H1 (cell line): ENCODE measurements around the gene SPHKAP. TPM values are rescaled to one million over a fixed set of nuclear protein-coding genes. Genes with fewer than 3 reads are reported as not detected.

Experiments used
- CTCF ChIA-PET: fragments of 300-600 bp; sonication (Branson Sonifier 250); formaldehyde crosslinking; loops from one replicate; lab custom pipeline; 2021; ENCODE audit not compliant: partially characterized antibody; lab: Charles Lee
- POLR2A ChIA-PET: fragments of 300-600 bp; sonication (Branson Sonifier 250); formaldehyde crosslinking; loops from one replicate; lab custom pipeline; 2021; ENCODE audit warnings: inconsistent platforms; ENCODE audit not compliant: partially characterized antibody; lab: Charles Lee
- DNase-seq, 2 experiments: peaks; one replicate each; pipeline versions ENCODE4 v3.0.0 to v3.0.0-alpha.2; 2010 to 2022; ENCODE audit warnings: low spot score in 2 of 2, low read depth in 1 of 2, mixed read lengths in 1 of 2
- FAIRE-seq: peaks from 2 replicates; lab custom pipeline; 2011; peaks lifted over from hg19 to GRCh38; lab: Jason Lieb, UNC
- H2AFZ ChIP-seq: 2 replicates; pipeline ENCODE4 v1.8.1; 2012; ENCODE audit warnings: low read length, inconsistent platforms
- H2AK5ac ChIP-seq: 2 replicates; pipeline ENCODE4 v1.6.1; 2013; ENCODE audit warnings: low read depth, low read length
- H2BK120ac ChIP-seq: replicated peaks from 2 replicates; pipeline ENCODE3; 2013; ENCODE audit warnings: low read depth, low read length, inconsistent platforms
- H2BK12ac ChIP-seq: 2 replicates; pipeline ENCODE4 v1.6.1; 2013; ENCODE audit warnings: low read depth, low read length
- H2BK15ac ChIP-seq: 2 replicates; pipeline ENCODE4 v1.6.1; 2013; ENCODE audit warnings: low read length
- H2BK20ac ChIP-seq: 2 replicates; pipeline ENCODE4 v1.6.1; 2013; ENCODE audit warnings: low read length
- H2BK5ac ChIP-seq: 2 replicates; pipeline ENCODE4 v1.6.1; 2013; ENCODE audit warnings: low read depth, low read length
- H3K14ac ChIP-seq: 2 replicates; pipeline ENCODE4 v1.6.1; 2013; ENCODE audit warnings: inconsistent platforms; ENCODE audit not compliant: insufficient read length
- H3K18ac ChIP-seq: 2 replicates; pipeline ENCODE4 v1.6.1; 2013; ENCODE audit warnings: low read length; ENCODE audit errors: extremely low read depth
- H3K23ac ChIP-seq: 2 replicates; pipeline ENCODE4 v1.6.1; 2013; ENCODE audit warnings: inconsistent platforms; ENCODE audit not compliant: insufficient read length
- H3K23me2 ChIP-seq: 2 replicates; pipeline ENCODE4 v1.6.1; 2013; ENCODE audit warnings: low read depth, low read length
- H3K27ac ChIP-seq: 2 replicates; pipeline ENCODE4 v1.6.1; 2011; ENCODE audit warnings: low read depth, low read length, inconsistent platforms
- H3K27me3 ChIP-seq, 4 experiments: replicated peaks in 1 of 4; 1 replicate in 1 of 4; 2 replicates in 3 of 4; pipeline versions ENCODE4 v1.6.1 to v1.8.1; 2011 to 2013; ENCODE audit warnings: low read length in 3 of 4, mild to moderate bottlenecking in 3 of 4, inconsistent platforms in 2 of 4, mixed read lengths in 2 of 4, moderate library complexity in 1 of 4; ENCODE audit not compliant: control insufficient read depth in 3 of 4, insufficient read depth in 3 of 4; ENCODE audit errors: extremely low read depth in 1 of 4
- H3K36me3 ChIP-seq, 4 experiments: 2 replicates each; pipeline versions ENCODE4 v1.6.1 to v1.8.1; 2011 to 2013; ENCODE audit warnings: mild to moderate bottlenecking in 4 of 4, low read length in 3 of 4, moderate library complexity in 2 of 4, control low read depth in 1 of 4, inconsistent platforms in 1 of 4; ENCODE audit not compliant: insufficient read depth in 4 of 4, control insufficient read depth in 2 of 4
- H3K4ac ChIP-seq: replicated peaks from 2 replicates; pipeline ENCODE3; 2013; ENCODE audit warnings: low read length, low read depth, mixed read lengths, inconsistent platforms; ENCODE audit not compliant: insufficient read length
- H3K4me1 ChIP-seq, 4 experiments: replicated peaks in 1 of 4; 1 replicate in 1 of 4; 2 replicates in 3 of 4; pipeline versions ENCODE4 v1.6.1 to v1.8.1; 2011 to 2013; ENCODE audit warnings: low read length in 3 of 4, inconsistent platforms in 2 of 4, mixed read lengths in 1 of 4; ENCODE audit not compliant: insufficient read depth in 4 of 4, control insufficient read depth in 3 of 4
- H3K4me2 ChIP-seq, 2 experiments: 2 replicates each; pipeline versions ENCODE4 v1.6.1 to v1.8.1; 2011 to 2013; ENCODE audit warnings: low read depth in 2 of 2, low read length in 2 of 2, control low read depth in 1 of 2, inconsistent platforms in 1 of 2, mild to moderate bottlenecking in 1 of 2; ENCODE audit not compliant: insufficient read depth in 1 of 2
- H3K4me3 ChIP-seq, 4 experiments: fragments of 200-600, 300-600 bp in 1 of 4; sonication (generic), shearing (Covaris generic), sonication (Bioruptor Twin) in 1 of 4; 2 replicates each; pipeline versions ENCODE4 v1.5.1 to v1.8.1; 2011 to 2016; ENCODE audit warnings: low read length in 4 of 4, low read depth in 3 of 4, control low read depth in 2 of 4, inconsistent platforms in 2 of 4, mild to moderate bottlenecking in 2 of 4, mixed read lengths in 1 of 4, moderate library complexity in 1 of 4; ENCODE audit not compliant: insufficient read depth in 2 of 4; ENCODE audit errors: extremely low read depth in 1 of 4
- H3K56ac ChIP-seq: replicated peaks from 2 replicates; pipeline ENCODE3; 2013; ENCODE audit warnings: low read depth, mild to moderate bottlenecking, mixed read lengths, low read length, inconsistent platforms; ENCODE audit not compliant: insufficient read length
- H3K79me1 ChIP-seq: 2 replicates; pipeline ENCODE4 v1.6.1; 2013; ENCODE audit warnings: low read depth, low read length, control low read depth
- H3K79me2 ChIP-seq, 2 experiments: 2 replicates each; pipeline versions ENCODE4 v1.6.1 to v1.8.1; 2012 to 2013; ENCODE audit warnings: low read length in 2 of 2, mild to moderate bottlenecking in 2 of 2, inconsistent platforms in 1 of 2; ENCODE audit not compliant: insufficient read depth in 2 of 2, control insufficient read depth in 1 of 2
- H3K9ac ChIP-seq, 4 experiments: replicated peaks in 1 of 4; 1 replicate in 1 of 4; 2 replicates in 3 of 4; pipeline versions ENCODE4 v1.6.1 to v1.8.1; 2011 to 2013; ENCODE audit warnings: low read depth in 3 of 4, low read length in 3 of 4, control low read depth in 2 of 4, mild to moderate bottlenecking in 2 of 4, moderate library complexity in 2 of 4, inconsistent platforms in 1 of 4; ENCODE audit errors: extremely low read depth in 1 of 4
- H3K9me3 ChIP-seq, 2 experiments: 2 replicates each; pipeline versions ENCODE4 v1.6.1 to v1.8.1; 2012 to 2013; ENCODE audit warnings: mild to moderate bottlenecking in 2 of 2, moderate library complexity in 2 of 2, control low read depth in 1 of 2, inconsistent platforms in 1 of 2, low read depth in 1 of 2, low read length in 1 of 2, mixed read lengths in 1 of 2; ENCODE audit not compliant: insufficient read depth in 2 of 2
- H4K20me1 ChIP-seq, 2 experiments: replicated peaks in 1 of 2; 2 replicates each; pipeline versions ENCODE3 to v1.8.1; 2011 to 2013; ENCODE audit warnings: inconsistent platforms in 2 of 2, low read length in 2 of 2, mild to moderate bottlenecking in 1 of 2; ENCODE audit not compliant: insufficient read depth in 2 of 2, control insufficient read depth in 1 of 2
- H4K5ac ChIP-seq: 2 replicates; pipeline ENCODE4 v1.6.1; 2013; ENCODE audit warnings: low read length, low read depth, mixed read lengths, inconsistent platforms; ENCODE audit not compliant: insufficient read length
- H4K8ac ChIP-seq: 2 replicates; pipeline ENCODE4 v1.8.0; 2013; ENCODE audit warnings: mild to moderate bottlenecking, moderate library complexity, low read length, inconsistent platforms; ENCODE audit not compliant: insufficient read depth; ENCODE audit errors: extremely low read depth
- H4K91ac ChIP-seq: replicated peaks from 2 replicates; pipeline ENCODE3; 2013; ENCODE audit warnings: low read length, mixed read lengths, inconsistent platforms; ENCODE audit not compliant: insufficient read length
- CBX8 ChIP-seq: fragments of 300-800, 300-1000 bp; sonication (generic); IDR thresholded peaks from 2 replicates; pipeline ENCODE4 v1.7.1; 2016; ENCODE audit warnings: low read depth, low read length, borderline replicate concordance
- JUND ChIP-seq: IDR thresholded peaks from 2 replicates; pipeline ENCODE4 v1.6.1; 2011; ENCODE audit warnings: mild to moderate bottlenecking, improper control_type of control experiment, low read length
- KDM4A ChIP-seq: IDR thresholded peaks from one replicate; pipeline ENCODE4 v1.7.1; 2012; ENCODE audit warnings: low read depth, mild to moderate bottlenecking, moderate library complexity, low read length, inconsistent platforms; ENCODE audit not compliant: severe bottlenecking
- POU5F1 ChIP-seq: IDR thresholded peaks from 2 replicates; pipeline ENCODE4 v1.6.1; 2011; ENCODE audit warnings: low read depth, mild to moderate bottlenecking, low read length, moderate library complexity
- SIRT6 ChIP-seq: IDR thresholded peaks from one replicate; pipeline ENCODE4 v1.7.1; 2012; ENCODE audit warnings: low read length, inconsistent platforms
- TBP ChIP-seq: IDR thresholded peaks from 2 replicates; pipeline ENCODE4 v1.6.1; 2011; ENCODE audit warnings: low read depth, low read length, improper control_type of control experiment
- YY1 ChIP-seq: IDR thresholded peaks from 2 replicates; pipeline ENCODE4 v1.6.1; 2011; ENCODE audit warnings: low read depth, mild to moderate bottlenecking, low read length
- WGBS, 2 experiments: shearing (Covaris generic) in 1 of 2; methylation state at CpG; one replicate each; pipeline versions ENCODE4 v1.1.6 to v1.1.7; 2013 to 2015; ENCODE audit warnings: low lambda C conversion rate in 2 of 2, mixed read lengths in 2 of 2, inconsistent platforms in 1 of 2, low coverage in 1 of 2, missing lambda C conversion rate in 1 of 2; ENCODE audit not compliant: insufficient replicate concordance in 2 of 2, insufficient coverage in 1 of 2, insufficient read length in 1 of 2; ENCODE audit errors: extremely low coverage in 1 of 2, missing lambda C conversion rate in 1 of 2; 5-methylcytosine and 5-hydroxymethylcytosine counted together
- polyA plus RNA-seq, 7 experiments: library from polyadenylated mRNA; depleted of rRNA in 3 of 7; stranded (reverse) in 5 of 7; unstranded in 2 of 7; fragments of >200 nt in 5 of 7; fragments of 200-250 nt in 2 of 7; gene quantifications; 1 replicate in 5 of 7; 2 replicates in 1 of 7; 4 replicates in 1 of 7; pipeline versions ENCODE4 v1.2.1 to v1.2.3, GENCODE V29; 2011 to 2013; ENCODE audit warnings: missing spikeins in 2 of 7, mixed read lengths in 2 of 7
- total RNA-seq: library from RNA; stranded (reverse); fragmentation: NEBNext Ultra II Directional; extraction: Animal tissue kit (Norgen Biotek cat#: 25700); gene quantifications from 2 replicates; pipeline ENCODE4 v1.2.1, GENCODE V29; 2021

The SPHKAP gene
- total and polyA plus RNA-seq, 2 of the 8 experiments (the other 6 are each of a cell fraction or from before 2014, with no cell fraction given), result 0.02 TPM; not detected in 1

GRCh38 chr2:228197504-228197903, 16.0 kb upstream of the SPHKAP start:
- H2BK120ac ChIP-seq, result no peak overlapping the region
- H3K4me1 ChIP-seq, result no peaks in the 10 kb centered on the region
- no peak for FAIRE-seq
- H3K56ac ChIP-seq, result no peak overlapping the region
- H3K9ac ChIP-seq, result no peak overlapping the region
- ChIA-PET POLR2A (no interaction called here), CTCF (interaction anchor here (0.6 to 1.2 kb wide), 2 partner anchors 53 to 344 kb away, joined by 3 to 4 read pairs; no protein-coding TSS in a partner anchor)
- H3K9me3 ChIP-seq, result no peaks in the 10 kb centered on the region
- H2BK15ac ChIP-seq, result no peak overlapping the region
- no peaks in the 10 kb centered on the region for H3K27me3 ChIP-seq
- no peak overlapping the region for H4K5ac ChIP-seq
- no peak overlapping the region for H2AK5ac ChIP-seq
- no peak overlapping the region for H3K27ac ChIP-seq
- H2BK20ac ChIP-seq, result no peak overlapping the region
- H4K20me1 ChIP-seq, result no peaks in the 10 kb centered on the region
- no peak overlapping the region for H3K18ac ChIP-seq
- no peaks in the 10 kb centered on the region for H3K79me2 ChIP-seq
- no peaks in the 10 kb centered on the region for H3K36me3 ChIP-seq
- H4K91ac ChIP-seq, result no peak overlapping the region
- no peak overlapping the region for H3K4me3 ChIP-seq
- DNase-seq, result no peak
- H3K23me2 ChIP-seq, result no peaks in the 10 kb centered on the region
- TF ChIP-seq CBX8 (no peak), TBP (no peak), KDM4A (no peak), POU5F1 (no peak), SIRT6 (no peak), YY1 (no peak), JUND (no peak)
- H2AFZ ChIP-seq, result no peak overlapping the region
- no peak overlapping the region for H3K23ac ChIP-seq
- no peak overlapping the region for H3K4me2 ChIP-seq
- no peaks in the 10 kb centered on the region for H3K79me1 ChIP-seq
- no peak overlapping the region for H4K8ac ChIP-seq
- no peak overlapping the region for H3K14ac ChIP-seq
- no peak overlapping the region for H3K4ac ChIP-seq
- no peak overlapping the region for H2BK5ac ChIP-seq
- no peak overlapping the region for H2BK12ac ChIP-seq
- 83% methylated on average over 2 of the region's 2 CpGs; no CpG with 5 or more reads in 1 of the 2 experiments for WGBS, 2 experiments
